HepG2 (cell line): ENCODE data around the gene PTPRM. TPM values are rescaled to one million over a fixed set of nuclear protein-coding genes. Genes with fewer than 3 reads are reported as not detected.

Experiments used
- ATF7-NPFF ChIP-seq: sonication (generic); formaldehyde crosslinking; IDR thresholded peaks from 2 replicates; pipeline ENCODE4 v1.8.1; 2023; ENCODE audit warnings: mild to moderate bottlenecking, low read depth, missing genetic modification reagents, moderate library complexity
- CERS6 ChIP-seq: sonication (generic); formaldehyde crosslinking; IDR thresholded peaks from 2 replicates; pipeline ENCODE4 v1.5.0; 2020; ENCODE audit warnings: missing genetic modification reagents
- KDM3A ChIP-seq: IDR thresholded peaks from 2 replicates; pipeline ENCODE4 v1.6.1; 2018; ENCODE audit warnings: low read depth, missing compliant biosample characterization
- MIER2 ChIP-seq: IDR thresholded peaks from 2 replicates; pipeline ENCODE4 v1.6.1; 2016; ENCODE audit warnings: missing biosample characterization, missing genetic modification reagents
- MLXIP ChIP-seq: sonication (generic); formaldehyde crosslinking; IDR thresholded peaks from 2 replicates; pipeline ENCODE4 v1.9.0; 2021; ENCODE audit warnings: missing genetic modification reagents, borderline replicate concordance
- NAIF1 ChIP-seq: sonication (generic); formaldehyde crosslinking; IDR thresholded peaks from 2 replicates; pipeline ENCODE4 v1.5.0; 2020; ENCODE audit warnings: mild to moderate bottlenecking, missing genetic modification reagents, borderline replicate concordance
- NFRKB ChIP-seq: fragments of 450-650 bp; IDR thresholded peaks from 2 replicates; pipeline ENCODE4 v1.6.1; 2017
- NKX3-1 ChIP-seq: sonication (generic); formaldehyde crosslinking; IDR thresholded peaks from 2 replicates; pipeline ENCODE4 v1.5.0; 2020; ENCODE audit warnings: missing genetic modification reagents
- PAF1 ChIP-seq: IDR thresholded peaks from 2 replicates; pipeline ENCODE4 v1.6.1; 2016; ENCODE audit warnings: missing genetic modification reagents, missing compliant biosample characterization
- SKI ChIP-seq: fragments of 450-650 bp; IDR thresholded peaks from one replicate; pipeline ENCODE4 v1.6.1; 2018; ENCODE audit warnings: mild to moderate bottlenecking; ENCODE audit not compliant: partially characterized antibody
- TBP ChIP-seq: sonication (generic); formaldehyde crosslinking; IDR thresholded peaks from 2 replicates; pipeline ENCODE4 v1.5.0; 2020; ENCODE audit warnings: missing genetic modification reagents
- ZHX2 ChIP-seq, 2 experiments: sonication (generic) in 1 of 2; formaldehyde crosslinking in 1 of 2; IDR thresholded peaks; 2 replicates each; pipeline versions ENCODE4 v1.6.1 to v1.9.0; 2014 to 2022; ENCODE audit warnings: antibody characterized with exemption in 1 of 2, borderline replicate concordance in 1 of 2, inconsistent platforms in 1 of 2, low read depth in 1 of 2, missing genetic modification reagents in 1 of 2
- ZNF276 ChIP-seq: sonication (generic); formaldehyde crosslinking; IDR thresholded peaks from 2 replicates; pipeline ENCODE4 v1.4.0; 2020; ENCODE audit warnings: mild to moderate bottlenecking, low read depth, missing genetic modification reagents
- ZNF333 ChIP-seq: sonication (generic); formaldehyde crosslinking; IDR thresholded peaks from 2 replicates; pipeline ENCODE4 v1.4.0; 2020; ENCODE audit warnings: mild to moderate bottlenecking, missing genetic modification reagents, borderline replicate concordance
- ZNF414 ChIP-seq: sonication (generic); formaldehyde crosslinking; IDR thresholded peaks from 2 replicates; pipeline ENCODE4 v1.5.0; 2020; ENCODE audit warnings: missing genetic modification reagents
- polyA plus RNA-seq, 8 experiments: library from polyadenylated mRNA; depleted of rRNA in 3 of 8; stranded (reverse) in 7 of 8; unstranded in 1 of 8; fragments of >200 nt; fragmentation: Illumina TruSeq in 4 of 8; extraction: Trizol in 4 of 8; gene quantifications; 2 replicates each; pipeline versions ENCODE4 v1.2.1 to v1.2.3, GENCODE V29; 2011 to 2016; ENCODE audit warnings: low read depth in 4 of 8, missing spikeins in 1 of 8, mixed read lengths in 1 of 8; ENCODE audit not compliant: insufficient read depth in 1 of 8
- total RNA-seq, 5 experiments: library from RNA; depleted of rRNA; stranded (reverse); fragments of >200 nt; fragmentation: Illumina TruSeq; extraction: Trizol; gene quantifications; 2 replicates each; pipeline ENCODE4 v1.2.3, GENCODE V29; 2016; ENCODE audit warnings: low read depth in 1 of 5

The PTPRM gene
- total and polyA plus RNA-seq, 2 of the 13 experiments (the other 11 are each of a cell fraction or from before 2014, with no cell fraction given): 12.6 to 108 TPM

GRCh38 chr18:7760967-7761948 lies 194.1 kb downstream of the PTPRM start (continued):
- no peak for TF ChIP-seq ZNF276
- TF ChIP-seq ATF7-NPFF (CRISPR knock-in tag): no peak
- TF ChIP-seq MIER2: no peak
- TF ChIP-seq TBP: no peak
- TF ChIP-seq ZNF414: 0 out of 2 replicates have a peak, but pooled peaks have one; percentile 26
- no peak for TF ChIP-seq CERS6
- no peak for TF ChIP-seq NKX3-1 (CRISPR knock-in tag)
- no peak for TF ChIP-seq MLXIP (CRISPR knock-in tag)
- TF ChIP-seq ZHX2 (IDR thresholded peaks at IDR 0.05; ENCODE audit: low read depth): no peak
- TF ChIP-seq ZHX2 (CRISPR knock-in tag; IDR thresholded peaks at IDR 0.05; ENCODE audit: borderline replicate concordance): no peak
- TF ChIP-seq ZNF333: no peak
- no peak for TF ChIP-seq NAIF1 (CRISPR knock-in tag)
- no peak for TF ChIP-seq KDM3A (CRISPR knock-in tag)
- TF ChIP-seq PAF1 (CRISPR knock-in tag): no peak
- no peak for TF ChIP-seq SKI
- no peak for TF ChIP-seq NFRKB
